Measurements from ENCODE around the gene SLC38A2.
"Not testable (repeated sequence)": the region's sequence is repeated elsewhere in the genome, so short reads cannot be mapped to it uniquely, and the experiment has no call there.

Gene SLC38A2

GRCh38 chr12:46372544-46373300 lies at the start of gene SLC38A2:
Gene SLC38A2, minus strand, starts transcription at chr12:46372773. Its CDS starts 1,480 bp downstream, at chr12:46371293.
- peak; percentile 72 to 87 for DNase-seq

- no peak for DNase-seq
These were observed 47.1 kb upstream of the SLC38A2 start for GRCh38 chr12:46419675-46420074.

- DNase-seq = no peak
These were observed 43.0 kb upstream of the SLC38A2 start for GRCh38 chr12:46415552-46415951.

GRCh38 chr12:46414591-46415268 lies 42.2 kb upstream of the SLC38A2 start:
- no peak for DNase-seq

GRCh38 chr12:46413368-46413767 lies 40.8 kb upstream of the SLC38A2 start:
- no peak for DNase-seq

GRCh38 chr12:46412857-46413256 lies 40.3 kb upstream of the SLC38A2 start:
- no peak for DNase-seq

GRCh38 chr12:46410495-46410894 lies 37.9 kb upstream of the SLC38A2 start:
- no peak for DNase-seq

- no peak for DNase-seq
These were observed 37.4 kb upstream of the SLC38A2 start for GRCh38 chr12:46409974-46410373.

- no peak for DNase-seq
These were observed 36.8 kb upstream of the SLC38A2 start for GRCh38 chr12:46409342-46409741.

- DNase-seq = no peak
These were observed 35.9 kb upstream of the SLC38A2 start for GRCh38 chr12:46408441-46408840.

GRCh38 chr12:46407361-46407760 lies 34.8 kb upstream of the SLC38A2 start:
- DNase-seq = no peak

- no peak for DNase-seq
These were observed 33.9 kb upstream of the SLC38A2 start for GRCh38 chr12:46406352-46407027.

- no peak for DNase-seq
These were observed 32.2 kb upstream of the SLC38A2 start for GRCh38 chr12:46404733-46405132.

- no peak for DNase-seq
These were observed 31.7 kb upstream of the SLC38A2 start for GRCh38 chr12:46404225-46404631.

- no peak for DNase-seq
These were observed 31.1 kb upstream of the SLC38A2 start for GRCh38 chr12:46403719-46404070.

- no peak for DNase-seq
These were observed 30.6 kb upstream of the SLC38A2 start for GRCh38 chr12:46402941-46403718.

- no peak for DNase-seq
These were observed 29.9 kb upstream of the SLC38A2 start for GRCh38 chr12:46402451-46402850.

- DNase-seq = no peak
These were observed 29.1 kb upstream of the SLC38A2 start for GRCh38 chr12:46401662-46402061.

GRCh38 chr12:46400406-46400805 lies 27.8 kb upstream of the SLC38A2 start:
- no peak for DNase-seq

GRCh38 chr12:46399461-46400248 lies 27.1 kb upstream of the SLC38A2 start:
- not testable (repeated sequence) for DNase-seq

GRCh38 chr12:46396826-46397225 lies 24.3 kb upstream of the SLC38A2 start:
- no peak for DNase-seq

GRCh38 chr12:46395388-46395787 lies 22.8 kb upstream of the SLC38A2 start:
- DNase-seq = no peak

Measured in SW 1271 (cell line).